Pancreas (tissue), 10 donors: ENCODE data around the gene COL16A1. TPM values are rescaled to one million over a fixed set of nuclear protein-coding genes. Genes with fewer than 3 reads are reported as not detected.

Source experiments
- ATAC-seq, 4 donors: fragments of 200-7000 bp; cut with Tn5 transposase; one replicate each; pipeline versions ENCODE4 v1.8.0 to v1.9.1; 2020; ENCODE audit warnings: mild to moderate bottlenecking in 4 of 4, moderate library complexity in 4 of 4
- DNase-seq, 6 donors: peaks; one replicate each; pipeline ENCODE4 v3.0.0-alpha.2; 2020
- FAIRE-seq: peaks from 2 replicates; lab custom pipeline; 2012; peaks lifted over from hg19 to GRCh38; lab: Jason Lieb, UNC
- H3K27ac ChIP-seq, 4 donors: fragments of 200-600 bp; sonication (generic); 1 replicate in 3 of 4; 2 replicates in 1 of 4; pipeline versions ENCODE4 v1.5.0 to v1.8.0; 2020
- H3K27me3 ChIP-seq, 4 donors: fragments of 200-600 bp; one replicate each; pipeline ENCODE4 v1.8.0; 2021
- H3K36me3 ChIP-seq, 3 donors: fragments of 200-600 bp; sonication (generic) in 1 of 3; one replicate each; pipeline versions ENCODE4 v1.5.0 to v1.8.0; 2020 to 2021
- H3K4me1 ChIP-seq, 3 donors: fragments of 200-600 bp; one replicate each; pipeline ENCODE4 v1.8.0; 2021
- H3K4me3 ChIP-seq, 4 donors: fragments of 200-600 bp; sonication (generic) in 2 of 4; one replicate each; pipeline versions ENCODE4 v1.5.0 to v1.8.0; 2020 to 2021
- H3K9me3 ChIP-seq, 4 donors: fragments of 200-600 bp; one replicate each; pipeline ENCODE4 v1.8.0; 2021
- CTCF ChIP-seq, 4 donors: fragments of 200-600 bp; sonication (generic) in 3 of 4; IDR thresholded peaks; one replicate each; pipeline versions ENCODE4 v1.5.0 to v1.8.0; 2021; ENCODE audit warnings: antibody characterized with exemption in 4 of 4
- WGBS, 2 donors: extraction: QIAGEN DNeasy Blood & Tissue Kit; methylation state at CpG; one replicate each; pipeline ENCODE4 v1.1.7; 2013; 5-methylcytosine and 5-hydroxymethylcytosine counted together
- intact Hi-C, 3 donors: fragments of 100-400 bp; cut with DNase I; formaldehyde crosslinking; loops; one replicate each; pipeline versions ENCODE4 v1.11.1 to v1.14.2; 2022
- polyA plus RNA-seq, 2 donors: library from polyadenylated mRNA; stranded (reverse); fragments of 200-250 nt; gene quantifications; one replicate each; pipeline ENCODE4 v1.2.3, GENCODE V29; 2013
- total RNA-seq, 6 donors: library from RNA; stranded (reverse); fragmentation: NEBNext Ultra II Directional in 4 of 6; extraction: Animal tissue kit (Norgen Biotek cat#: 25700) in 4 of 6; gene quantifications; one replicate each; pipeline versions ENCODE4 v1.2.1 to v1.2.4, GENCODE V29; 2021 to 2023
- donor health status: healthy with polysubstance abuse.
- donor health status: DM: no; HTN: no; CAD: no; lungs with moderate emphysema.
- donor health status: DM: no; HTN: no; CAD: no.
- donor health status: control.
- donor health status: control.
- donor health status: Bipolar disorder and iron deficiency.
- donor health status: DM: yes; HTN: yes; CAD: no.
- donor health status: DM: no; HTN: no; CAD: no.
- donor health status: DM: no; HTN: no; CAD: no.
- donor health status: DM: yes; HTN: yes; CAD: no.

Gene COL16A1
- total and polyA plus RNA-seq, 8 donors, result 3.3 to 26.7 (median 11.2) TPM

- no peak for TF ChIP-seq CTCF (IDR thresholded peaks at IDR 0.05)
- no peak overlapping the region for H3K27ac ChIP-seq
Observed at GRCh38 chr1:31653717-31654473, 49.9 kb downstream of the COL16A1 start.

GRCh38 chr1:31652891-31653499 is 50.8 kb downstream of the COL16A1 start:
- intact Hi-C loops, result no loop called here
- Histone ChIP-seq H3K27ac (no peak overlapping the region), H3K27me3 (no peaks in the 10 kb centered on the region), H3K36me3 (no peaks in the 10 kb centered on the region), H3K4me1 (peaks cover 0 to 5% (median 0%) of the 10 kb centered on the region in 3 donors), H3K4me3 (no peak overlapping the region), H3K9me3 (no peaks in the 10 kb centered on the region)
- no peak for FAIRE-seq
- WGBS, 2 donors, result 61 to 75% methylated on average over 4 of the region's 4 CpGs
- DNase-seq, result no peak
- no peak for ATAC-seq
- no peak for TF ChIP-seq CTCF (IDR thresholded peaks at IDR 0.05)

More at GRCh38 chr1:31653717-31654473, 49.9 kb downstream of the COL16A1 start:
- intact Hi-C loops, result no loop called here
- DNase-seq, result no peak
- FAIRE-seq, result no peak
- no peaks in the 10 kb centered on the region for H3K9me3 ChIP-seq
- H3K4me3 ChIP-seq, result no peak overlapping the region
- peaks cover 0 to 5% (median 0%) of the 10 kb centered on the region in 3 donors for H3K4me1 ChIP-seq
- H3K36me3 ChIP-seq, result no peaks in the 10 kb centered on the region
- WGBS, 2 donors, result 62 to 70% methylated on average over 9 to 12 of the region's 12 CpGs
- ATAC-seq, result no peak
- no peaks in the 10 kb centered on the region for H3K27me3 ChIP-seq

GRCh38 chr1:31651766-31652165 is 52.1 kb downstream of the COL16A1 start:
- WGBS, 2 donors, result 54 to 65% methylated on average over 6 of the region's 6 CpGs
- TF ChIP-seq CTCF (IDR thresholded peaks at IDR 0.05), result no peak
- no peak overlapping the region for H3K27ac ChIP-seq
- DNase-seq (no peak), ATAC-seq (no peak), FAIRE-seq (no peak)
- no peak overlapping the region for H3K4me3 ChIP-seq
- intact Hi-C loops, result no loop called here
- no peaks in the 10 kb centered on the region for H3K36me3 ChIP-seq
- H3K27me3 ChIP-seq, result no peaks in the 10 kb centered on the region
- no peaks in the 10 kb centered on the region for H3K9me3 ChIP-seq
- peaks cover 0 to 5% (median 0%) of the 10 kb centered on the region in 3 donors for H3K4me1 ChIP-seq

DNA sequence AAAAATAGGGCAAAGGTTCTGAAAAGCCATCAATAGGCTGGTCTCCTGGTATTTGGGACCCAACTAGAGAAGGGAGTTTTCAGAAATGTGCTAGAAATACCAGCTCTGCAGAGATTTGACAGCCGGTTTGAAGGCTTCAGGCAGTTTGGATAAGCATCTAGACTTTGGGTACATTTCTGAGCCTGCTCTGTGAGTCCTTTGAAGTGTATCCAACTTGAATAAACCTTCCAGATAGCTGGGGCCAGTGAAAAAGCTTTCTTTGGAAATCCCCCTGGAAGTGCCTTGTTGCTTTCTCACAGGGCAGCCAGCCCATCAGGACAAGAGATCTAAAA is 52.8 kb downstream of the COL16A1 start:
- Histone ChIP-seq H3K27me3 (no peaks in the 10 kb centered on the region), H3K4me1 (peaks cover 0 to 5% (median 0%) of the 10 kb centered on the region in 3 donors), H3K36me3 (no peaks in the 10 kb centered on the region), H3K4me3 (no peak overlapping the region), H3K27ac (no peak overlapping the region), H3K9me3 (no peaks in the 10 kb centered on the region)
- FAIRE-seq (no peak), DNase-seq (no peak), ATAC-seq (peak in 2 of 4 donors; percentile 36 to 79)
- WGBS, 2 donors, result 11 to 15% methylated on average over 1 of the region's 1 CpG
- no peak for TF ChIP-seq CTCF (IDR thresholded peaks at IDR 0.05)
- intact Hi-C loops, result no loop called here
